Left kidney (tissue), 2 donors: ENCODE results near the gene FAM83F. TPM values are rescaled to one million over a fixed set of nuclear protein-coding genes. Genes with fewer than 3 reads are reported as not detected.
"Not testable (repeated sequence)": the region's sequence is repeated elsewhere in the genome, so short reads cannot be mapped to it uniquely, and the experiment has no call there.

Experiments
- DNase-seq: peaks from one replicate; pipeline ENCODE4 v3.0.0-alpha.2; 2013
- polyA plus RNA-seq: library from polyadenylated mRNA; unstranded; fragments of 120-200 nt; gene quantifications from one replicate; pipeline ENCODE4 v1.2.1, GENCODE V29; 2013; ENCODE audit not compliant: insufficient read length

Gene FAM83F
- polyA plus RNA-seq, 1 donor = 2.5 TPM

DNA sequence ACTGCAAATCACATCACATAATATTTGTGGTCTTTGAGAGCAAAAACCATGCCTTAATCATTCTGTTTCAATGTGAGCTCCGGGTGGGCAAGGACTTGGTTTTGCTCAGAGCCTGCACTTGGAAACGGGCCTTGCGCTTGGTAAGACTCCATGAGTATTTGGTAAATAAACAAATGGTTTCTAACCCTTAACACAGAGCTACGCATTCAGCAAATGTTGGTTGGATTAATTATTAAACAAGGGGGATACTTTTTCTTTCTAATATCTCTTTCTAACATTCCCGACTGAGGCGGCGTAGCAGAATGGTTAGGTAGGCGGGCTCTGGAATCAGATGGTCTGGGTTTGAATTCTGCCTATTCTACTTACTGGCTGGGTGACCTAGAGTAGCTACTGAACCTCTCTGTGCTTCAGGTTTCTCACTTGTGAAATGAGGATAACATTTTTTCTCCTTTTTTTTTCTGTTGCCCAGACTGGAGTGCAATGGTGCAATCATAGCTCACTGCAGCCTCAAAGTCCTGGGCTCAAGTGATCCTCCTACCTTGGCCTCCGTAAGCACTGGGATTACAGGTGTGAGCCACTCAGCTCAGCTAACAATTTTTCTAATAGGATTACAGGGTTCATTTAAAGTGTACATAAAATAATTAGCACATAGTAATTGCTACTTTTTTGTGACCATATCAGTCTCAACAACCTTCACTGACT lies 3.4 kb upstream of the FAM83F start:
- no peak for DNase-seq

DNA sequence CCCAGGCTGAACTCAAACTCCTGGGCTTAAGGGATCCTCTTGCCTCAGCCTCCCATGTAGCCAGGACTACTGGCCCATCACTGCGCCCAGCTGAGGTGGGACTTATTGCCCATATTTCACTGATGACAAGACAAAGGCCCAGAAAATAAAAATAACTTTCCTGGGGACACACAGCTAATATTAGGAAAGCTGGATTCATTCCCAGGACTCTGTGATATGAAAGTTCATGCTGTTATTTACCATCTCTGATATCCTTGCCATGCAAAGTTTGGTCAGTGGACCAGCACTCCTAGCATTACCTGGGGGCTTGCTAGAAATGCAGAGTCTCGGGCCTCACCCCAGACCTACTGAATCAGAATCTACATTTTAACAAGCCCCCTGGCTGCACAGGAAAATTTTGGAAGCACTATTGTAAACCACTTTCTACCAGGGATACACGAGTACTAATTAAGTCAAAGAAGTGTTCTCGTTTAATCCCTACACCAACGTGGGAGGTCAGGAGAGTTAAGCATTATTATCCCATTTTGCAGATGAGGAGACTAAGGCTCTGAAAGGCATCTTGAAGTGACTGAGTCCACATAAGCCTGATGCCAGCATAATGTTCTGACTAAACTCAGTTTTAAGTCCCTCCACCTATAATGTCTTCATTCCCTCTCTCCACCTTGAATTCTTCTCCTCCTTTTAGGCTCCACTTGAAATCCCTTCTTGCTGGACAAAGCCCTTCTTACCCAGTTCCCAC lies 2.5 kb upstream of the FAM83F start:
- no peak for DNase-seq

DNA sequence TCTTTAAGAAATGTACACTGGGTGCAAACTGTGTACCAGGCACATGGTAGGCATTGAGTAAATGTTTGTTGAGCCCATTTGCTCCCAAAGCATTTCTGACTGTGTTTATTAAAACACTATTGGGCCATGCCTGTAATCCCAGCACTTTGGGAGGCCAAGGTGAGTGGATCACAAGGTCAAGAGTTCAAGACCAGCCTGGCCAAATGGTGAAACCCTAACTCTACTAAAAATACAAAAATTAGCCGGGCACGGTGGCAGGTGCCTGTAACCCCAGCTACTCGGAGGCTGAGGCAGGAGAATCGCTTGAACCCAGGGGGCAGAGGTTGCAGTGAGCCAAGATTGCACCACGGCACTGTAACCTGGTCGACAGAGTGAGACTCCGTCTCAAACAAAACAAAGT lies 1.9 kb upstream of the FAM83F start:
- DNase-seq = not testable (repeated sequence)

DNA sequence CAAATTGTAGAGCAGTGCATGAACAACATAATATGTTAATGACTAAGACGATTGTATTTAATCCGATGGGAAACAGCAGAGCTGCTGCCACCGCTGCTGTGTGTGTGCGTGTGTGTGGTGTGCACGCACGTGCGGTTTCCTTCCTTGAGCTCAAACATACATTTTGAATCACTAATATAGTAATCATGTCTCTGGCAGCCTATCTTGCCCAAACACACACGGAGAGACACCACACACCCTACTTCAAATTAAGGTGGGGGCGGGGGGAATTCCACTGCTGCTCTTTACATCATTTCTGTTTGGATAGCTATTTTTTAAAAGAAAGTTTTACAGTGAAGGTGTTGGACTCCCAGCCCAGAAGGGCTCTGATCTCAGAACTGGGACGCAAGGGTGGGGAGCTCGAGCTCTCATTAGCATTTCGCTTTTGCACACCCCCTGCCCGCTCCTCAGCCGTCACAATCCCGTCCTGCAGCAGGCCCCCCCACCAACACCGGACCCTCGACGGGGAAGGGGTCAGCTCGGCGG lies 651 bp upstream of the FAM83F start:
- no peak for DNase-seq

DNA sequence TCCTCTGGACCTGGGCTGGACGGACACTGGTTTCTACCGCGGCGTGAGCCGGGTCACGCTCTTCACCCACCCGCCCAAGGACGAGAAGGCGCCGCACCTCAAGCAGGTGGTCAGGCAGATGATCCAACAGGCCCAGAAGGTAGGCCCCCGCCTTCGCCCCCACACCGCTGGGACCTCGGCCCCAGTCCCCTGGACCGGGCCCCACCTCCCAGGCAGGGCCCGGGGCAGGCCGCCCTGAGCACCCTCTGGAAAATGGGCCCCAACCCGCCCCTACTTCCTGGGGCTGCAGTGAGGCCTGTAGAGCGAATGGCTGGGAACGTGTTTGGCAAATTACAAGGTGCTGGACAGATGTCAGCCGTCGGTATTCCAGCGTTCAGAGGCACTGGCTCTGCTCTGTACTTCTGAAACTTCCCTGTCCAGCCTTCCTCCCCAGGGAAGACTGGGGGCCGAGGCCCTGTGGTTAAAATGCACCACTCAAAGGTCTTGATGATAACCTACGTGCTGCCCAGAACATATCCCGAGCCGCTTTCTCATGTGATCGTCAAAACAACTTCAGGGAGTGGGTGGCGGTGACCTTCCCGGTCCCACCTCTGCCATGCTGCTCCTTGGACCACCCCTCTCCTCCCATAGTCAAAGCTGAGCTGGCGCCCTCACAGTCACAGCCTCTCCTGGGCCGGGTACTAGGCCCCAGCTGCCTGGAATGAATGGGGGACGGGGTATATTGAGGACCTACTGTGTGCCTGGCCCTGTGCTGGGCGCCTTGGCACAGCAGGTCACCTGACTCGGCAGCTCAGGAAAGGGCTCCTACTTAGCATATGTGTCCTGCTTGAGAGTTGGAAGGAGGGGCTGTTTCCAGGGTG lies 869 bp downstream of the FAM83F start:
- no peak for DNase-seq

DNA sequence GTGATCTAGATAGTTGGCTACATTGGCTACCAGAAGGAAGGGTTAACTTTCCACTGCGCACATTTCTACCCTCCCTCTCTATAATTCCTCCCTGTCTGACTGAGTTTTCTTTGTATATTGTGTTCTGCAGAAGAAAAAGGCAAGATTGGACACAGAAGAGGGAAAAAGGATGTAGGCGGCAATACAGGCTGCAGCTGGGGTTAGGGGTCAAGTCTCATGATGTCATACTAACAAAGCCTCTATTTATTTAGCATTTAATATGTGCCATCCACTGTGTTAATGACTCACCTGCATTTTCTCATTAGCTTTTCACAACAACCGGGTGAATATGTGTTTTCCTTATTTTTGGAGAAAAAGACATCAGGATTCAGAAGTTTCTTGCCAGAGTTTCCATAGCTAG lies 2.0 kb downstream of the FAM83F start:
- DNase-seq = no peak

DNA sequence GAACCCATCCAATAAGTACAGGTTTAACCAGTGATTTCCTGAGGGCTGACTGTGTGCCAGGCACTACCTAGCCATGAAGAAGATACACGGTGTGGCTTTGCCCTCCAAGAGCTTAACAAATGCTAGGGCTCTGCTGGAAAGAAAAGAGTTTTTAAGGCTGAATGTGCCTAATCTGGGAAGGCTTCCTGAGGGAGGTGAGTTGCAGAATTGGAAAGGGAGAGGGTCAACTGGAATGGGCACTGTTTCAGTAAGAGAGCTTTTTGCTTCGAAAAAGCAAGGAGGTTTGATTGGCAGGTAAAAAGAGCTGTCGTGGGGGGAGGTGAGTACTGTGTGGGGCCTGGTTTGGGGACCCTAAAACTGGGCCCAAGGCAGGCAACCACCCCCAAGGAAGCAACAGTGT lies 2.7 kb downstream of the FAM83F start:
- no peak for DNase-seq

DNA sequence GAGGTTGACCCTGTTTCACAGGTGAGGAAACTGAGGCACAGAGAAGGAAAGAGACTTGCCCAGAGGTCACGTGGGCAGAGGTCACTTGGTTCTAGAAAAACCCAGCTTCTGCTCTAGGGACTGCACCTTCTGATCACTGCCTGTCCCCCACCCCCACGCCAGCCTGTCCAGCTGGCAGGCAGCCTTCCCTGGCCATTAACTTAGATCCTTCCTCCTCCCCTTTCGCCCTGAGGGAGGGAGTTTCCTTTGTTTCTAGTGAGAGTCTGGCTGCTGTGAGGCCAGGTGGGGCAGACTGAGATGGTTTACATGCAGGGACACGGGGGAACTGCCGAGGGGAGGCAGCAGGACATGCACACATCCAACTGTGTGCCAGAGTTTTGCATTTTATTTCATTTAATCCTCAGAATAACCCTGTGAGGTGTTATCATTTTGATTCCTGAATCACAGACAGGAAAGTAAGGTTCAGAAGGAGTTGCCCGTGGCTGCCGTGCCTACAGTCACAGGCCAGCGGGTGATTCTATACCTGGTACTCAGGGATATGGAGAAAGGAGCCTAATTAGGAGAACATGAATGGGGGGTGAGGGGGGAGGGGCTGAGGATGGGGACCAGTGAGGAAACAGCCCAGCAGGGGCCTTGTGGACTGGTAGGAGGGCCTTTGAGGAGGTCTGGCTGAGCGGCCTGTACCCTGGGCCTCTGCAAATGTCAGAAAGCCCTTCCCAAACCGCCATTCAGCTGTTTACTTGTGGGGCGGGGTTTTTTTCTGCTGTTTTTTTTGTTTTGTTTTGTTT lies 3.4 kb downstream of the FAM83F start:
- DNase-seq = peak; percentile 83

DNA sequence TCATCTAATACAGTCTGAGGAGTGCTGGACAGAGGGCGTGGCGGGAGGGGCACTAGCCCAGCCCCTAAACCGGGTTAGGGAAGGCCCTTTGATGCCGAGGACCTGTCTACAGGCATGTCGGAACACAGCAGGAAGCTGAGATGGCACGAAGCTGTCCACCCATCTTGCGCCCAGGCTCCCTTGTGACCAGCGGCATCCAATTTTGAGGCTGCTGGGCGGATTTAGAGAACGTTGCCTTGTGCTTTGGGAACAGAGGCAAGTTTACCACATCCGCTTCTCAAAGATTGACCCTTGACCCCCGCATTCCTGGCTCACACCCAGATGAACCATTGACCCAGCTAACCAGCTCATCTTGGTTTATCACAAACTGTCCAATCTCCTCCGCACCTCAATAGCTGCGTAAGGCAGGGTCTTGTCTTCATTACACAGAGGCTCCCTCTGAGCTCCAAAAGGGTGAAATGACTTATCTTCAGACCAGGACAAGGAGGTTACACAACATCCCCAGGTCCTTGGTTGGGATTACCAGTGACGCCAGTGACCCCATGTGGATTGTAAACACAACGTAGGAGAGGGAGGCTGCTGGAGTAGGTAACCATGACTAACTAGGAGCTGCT lies 4.5 kb downstream of the FAM83F start:
- no peak for DNase-seq

DNA sequence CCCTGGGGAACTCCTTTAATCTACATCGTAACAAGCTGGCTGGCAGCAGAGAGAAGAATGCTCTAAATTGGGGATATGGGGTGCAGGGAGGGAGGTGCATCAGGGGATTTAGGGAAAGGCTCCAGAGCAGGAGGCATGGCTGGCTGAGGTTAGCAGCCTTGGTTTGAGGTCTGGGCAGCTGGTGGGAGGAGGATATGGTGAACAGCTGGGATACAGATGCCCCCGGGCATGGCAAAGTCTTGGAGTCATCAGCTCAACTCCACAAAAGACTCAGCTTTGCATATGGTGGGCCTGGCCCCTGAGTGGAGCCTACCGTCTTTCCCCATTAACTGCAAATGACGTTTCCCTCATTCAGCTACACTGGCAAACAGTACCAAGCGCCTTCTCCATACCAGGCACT lies 5.4 kb downstream of the FAM83F start:
- DNase-seq = no peak

DNA sequence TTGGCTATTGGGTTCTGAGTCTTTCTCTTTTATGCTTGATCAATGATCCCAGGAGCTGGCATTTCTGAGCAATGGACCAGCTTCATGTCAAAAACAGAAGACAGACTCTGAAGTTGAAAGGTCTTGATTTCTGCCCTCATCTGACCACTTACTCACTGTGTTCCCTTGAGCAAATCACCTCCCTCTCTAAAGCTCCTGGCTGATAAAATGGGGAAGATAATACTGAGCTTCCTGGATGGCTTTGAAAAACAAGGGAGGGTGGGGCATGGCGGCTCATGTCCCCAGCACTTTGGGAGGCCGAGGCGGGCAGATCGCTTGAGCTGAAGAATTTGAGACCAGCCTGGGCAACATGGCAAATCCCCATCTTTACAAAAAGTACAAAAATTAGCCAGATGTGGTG lies 6.4 kb downstream of the FAM83F start:
- DNase-seq = no peak

DNA sequence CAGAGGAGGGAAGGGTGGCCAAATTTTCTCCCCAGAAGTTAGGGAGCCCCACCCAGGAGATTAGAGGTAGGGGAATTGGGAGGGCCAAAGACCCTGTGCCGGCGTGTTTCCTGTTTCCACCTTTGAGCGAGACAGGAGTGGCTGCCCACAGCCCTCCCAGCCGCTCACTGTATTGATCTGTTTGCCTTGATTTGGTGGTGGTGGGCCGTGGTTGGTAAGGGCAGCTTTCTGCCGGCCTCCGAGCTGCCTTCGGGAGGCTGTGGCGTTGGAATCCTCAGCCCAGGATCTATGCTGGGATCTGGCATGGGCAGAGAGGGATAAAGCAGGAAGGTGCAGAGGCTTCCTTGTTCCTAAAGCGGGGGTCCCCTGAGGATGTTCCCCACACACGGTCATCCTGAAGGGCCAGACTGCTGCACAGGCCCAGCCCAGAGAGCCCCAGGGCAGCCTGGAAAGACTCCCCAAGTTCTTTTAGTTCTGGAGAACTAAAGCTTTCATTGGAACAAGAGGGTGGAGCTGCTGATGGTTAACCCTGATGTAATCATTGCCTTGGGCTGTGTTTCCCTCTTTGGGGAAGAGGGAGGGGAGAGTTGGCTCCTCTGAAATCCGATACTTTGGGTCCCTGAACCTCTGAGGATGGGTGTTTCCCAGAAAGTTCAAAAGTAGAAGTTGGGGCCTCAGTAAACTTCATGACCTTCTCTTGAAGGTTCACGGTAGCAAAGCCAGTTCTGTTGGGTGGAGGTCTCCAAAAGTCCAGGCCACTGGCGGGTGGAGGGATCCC lies 7.2 kb downstream of the FAM83F start:
- no peak for DNase-seq

DNA sequence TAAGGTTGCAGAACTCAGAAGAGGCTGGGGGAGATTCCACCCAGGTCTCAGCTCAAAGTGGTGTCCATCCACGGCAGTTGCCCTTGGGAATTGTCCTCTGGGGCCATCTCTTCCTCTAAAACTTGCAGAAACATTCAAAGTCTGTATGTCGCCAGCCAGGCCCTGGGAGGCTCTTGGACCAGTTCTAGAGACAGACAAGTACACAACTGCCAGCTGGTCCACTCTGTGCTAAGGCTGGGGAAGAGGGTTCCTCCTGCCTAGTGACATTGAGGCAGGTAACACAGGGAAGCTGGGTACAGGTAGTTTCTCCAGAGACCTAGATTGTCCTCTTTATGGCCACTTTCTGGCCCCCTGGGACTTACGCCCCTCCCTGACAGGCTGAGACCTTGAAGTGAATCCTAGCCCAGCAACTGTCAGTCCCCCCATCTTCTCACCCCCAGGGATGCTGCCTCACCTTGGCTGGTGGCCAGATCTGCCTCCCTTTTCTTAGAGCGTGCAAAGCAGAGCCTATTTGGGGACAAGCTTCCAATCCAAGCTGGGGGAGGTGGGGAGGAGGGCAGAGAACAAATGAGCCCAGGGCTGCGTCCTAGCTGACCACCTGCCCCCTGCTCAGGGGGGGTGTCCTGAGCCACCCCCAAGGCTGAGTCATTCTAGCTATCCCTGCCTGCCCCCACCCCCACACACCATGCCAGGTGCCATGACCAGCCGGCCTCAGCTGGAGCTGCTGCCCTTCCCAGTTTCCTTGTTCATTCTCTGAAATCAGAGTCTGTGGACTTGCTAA lies 8.4 kb downstream of the FAM83F start:
- DNase-seq = no peak

DNA sequence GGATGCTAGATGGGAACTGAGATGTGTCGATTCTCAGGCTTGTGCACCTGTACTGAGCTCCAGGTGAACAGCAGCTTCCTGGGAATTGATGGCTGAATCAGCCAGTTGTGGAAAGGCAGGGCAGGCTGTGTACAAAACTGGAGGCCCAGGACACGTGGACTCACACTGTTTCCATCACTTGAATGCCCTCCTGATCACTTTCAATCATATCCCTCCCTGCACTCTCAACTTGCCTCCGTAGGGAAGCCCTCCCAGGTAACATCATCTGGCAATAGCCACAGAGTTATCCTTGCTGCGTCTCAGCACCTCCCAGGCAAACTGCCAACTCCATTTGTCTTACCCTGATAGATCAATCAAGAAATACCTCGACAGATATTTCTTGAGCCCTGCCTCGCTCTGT lies 10.1 kb downstream of the FAM83F start:
- no peak for DNase-seq

DNA sequence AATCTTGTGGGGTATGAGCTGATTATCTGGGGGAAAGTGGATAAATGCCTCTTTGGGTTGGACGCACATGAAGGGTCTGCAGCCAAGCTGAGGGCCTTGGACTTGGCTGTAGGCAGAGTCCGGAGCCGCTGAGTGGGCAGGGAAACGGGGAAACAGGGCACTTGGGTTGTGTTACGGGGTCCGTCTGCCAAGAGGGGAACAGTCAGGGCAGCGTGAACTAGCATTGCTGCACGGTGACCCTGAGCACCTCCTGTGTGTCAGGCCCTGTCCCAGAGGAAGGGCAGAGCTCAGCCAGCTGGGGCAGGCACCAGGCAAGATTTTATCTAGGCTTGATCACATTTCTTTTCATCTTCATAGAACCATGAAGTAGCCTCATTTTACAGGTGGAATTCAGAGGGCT lies 11.9 kb downstream of the FAM83F start:
- no peak for DNase-seq

DNA sequence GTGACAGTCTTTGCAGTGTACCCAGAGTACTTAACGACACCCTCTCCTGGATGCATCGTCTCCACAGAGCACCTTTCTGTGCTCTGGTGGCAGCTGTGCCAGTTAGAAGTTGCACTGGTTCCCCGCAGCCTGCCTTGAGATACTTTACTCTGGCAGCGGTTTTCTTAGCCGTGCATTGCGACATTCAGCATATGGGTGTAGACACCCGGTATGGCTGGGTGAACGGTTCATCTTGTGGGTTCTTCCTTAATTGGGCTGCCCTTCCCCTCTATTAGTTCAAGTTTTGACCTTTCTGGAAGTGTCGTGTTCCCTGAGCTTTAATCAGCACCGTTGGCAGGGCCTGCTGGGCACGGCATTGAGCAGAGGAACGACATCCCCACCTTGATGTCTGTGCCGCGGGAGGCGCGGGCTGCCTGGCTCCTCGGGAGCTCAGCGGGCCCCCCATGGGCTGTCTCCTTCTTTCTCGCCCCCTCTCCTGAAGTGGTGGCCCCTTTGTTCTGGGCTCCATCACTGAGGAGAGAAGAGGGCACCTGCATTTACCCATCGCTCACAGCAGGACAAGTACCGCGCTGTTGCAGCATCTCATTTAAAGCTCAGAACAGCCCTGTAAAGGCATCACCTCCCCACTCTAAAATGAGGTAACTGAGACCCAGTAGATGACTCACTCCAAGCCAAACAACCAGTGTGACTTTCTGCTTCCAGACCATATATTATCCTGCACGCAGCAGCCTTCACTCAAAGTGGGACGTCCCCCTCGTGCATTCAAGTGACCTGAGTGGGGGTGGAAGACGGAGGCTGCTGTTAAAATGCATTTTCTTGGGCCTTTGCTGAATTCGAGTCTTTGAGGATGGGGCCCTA lies 13.3 kb downstream of the FAM83F start:
- no peak for DNase-seq

DNA sequence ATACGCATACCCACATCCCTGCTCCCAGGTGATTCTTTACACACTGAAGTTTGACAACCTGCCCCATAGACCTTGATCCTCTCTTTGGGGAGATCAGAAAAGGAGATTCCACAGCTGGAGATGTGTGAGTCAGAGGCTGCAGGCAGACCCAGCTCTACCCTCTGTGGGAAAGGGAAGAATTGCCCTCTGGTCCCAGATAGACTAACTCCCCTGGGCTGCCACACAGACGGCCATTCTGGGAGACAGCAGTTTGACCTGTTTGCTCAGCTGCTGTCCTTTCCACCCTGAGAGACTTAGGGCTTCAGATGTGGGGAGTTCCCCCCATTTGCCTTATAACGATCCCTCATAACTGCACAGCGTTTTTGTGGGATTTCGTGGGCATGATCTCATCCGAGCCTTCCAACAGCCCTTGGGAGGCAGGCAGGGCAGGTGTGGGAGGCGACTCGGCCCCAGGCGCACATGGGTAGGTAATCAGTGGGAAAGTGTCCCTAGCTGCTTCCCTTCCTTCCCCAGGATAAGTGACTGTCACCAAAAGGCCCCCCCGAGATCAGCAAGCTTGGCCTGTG lies 14.1 kb downstream of the FAM83F start:
- no peak for DNase-seq

DNA sequence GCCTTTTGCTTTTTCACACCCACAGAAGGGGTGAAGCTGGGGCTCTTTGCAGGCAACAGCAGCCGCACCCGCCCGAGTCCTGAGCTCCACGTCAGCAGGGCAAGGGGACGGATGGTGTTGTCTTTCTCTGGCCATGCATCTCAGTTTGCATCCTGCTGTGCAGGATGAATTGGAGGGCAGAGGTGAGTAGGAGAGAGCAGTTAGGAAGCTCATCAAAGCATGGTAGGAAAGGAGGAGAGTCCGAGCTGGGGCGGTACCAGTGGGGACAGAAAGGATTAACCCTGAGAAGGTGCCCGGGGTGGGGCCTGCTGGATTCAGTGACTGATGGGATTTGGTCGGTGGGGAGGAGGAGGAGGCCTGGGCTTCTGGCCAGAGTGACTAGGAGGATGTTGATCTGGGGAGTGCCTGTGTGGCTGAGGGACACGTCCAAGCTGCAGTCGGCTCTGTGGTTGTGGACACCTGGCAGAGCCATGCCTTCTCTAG lies 14.6 kb downstream of the FAM83F start:
- DNase-seq = peak; percentile 77
